ENCODE results near the gene FUT2. TPM values are rescaled to one million over a fixed set of nuclear protein-coding genes. Genes with fewer than 3 reads are reported as not detected.

Gene FUT2
- total RNA-seq, 1 donor from 2014 or later: not detected

DNA sequence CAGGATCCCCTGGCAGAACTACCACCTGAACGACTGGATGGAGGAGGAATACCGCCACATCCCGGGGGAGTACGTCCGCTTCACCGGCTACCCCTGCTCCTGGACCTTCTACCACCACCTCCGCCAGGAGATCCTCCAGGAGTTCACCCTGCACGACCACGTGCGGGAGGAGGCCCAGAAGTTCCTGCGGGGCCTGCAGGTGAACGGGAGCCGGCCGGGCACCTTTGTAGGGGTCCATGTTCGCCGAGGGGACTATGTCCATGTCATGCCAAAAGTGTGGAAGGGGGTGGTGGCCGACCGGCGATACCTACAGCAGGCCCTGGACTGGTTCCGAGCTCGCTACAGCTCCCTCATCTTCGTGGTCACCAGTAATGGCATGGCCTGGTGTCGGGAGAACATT is 7.5 kb downstream of the FUT2 start:
- H3K36me3 Mint-ChIP-seq (ENCODE audit: low read depth): peaks cover 11% of the 10 kb centered on the region
- H3K9me3 Mint-ChIP-seq: no peaks in the 10 kb centered on the region
- intact Hi-C loops (cut with micrococcal nuclease): no loop called here

DNA sequence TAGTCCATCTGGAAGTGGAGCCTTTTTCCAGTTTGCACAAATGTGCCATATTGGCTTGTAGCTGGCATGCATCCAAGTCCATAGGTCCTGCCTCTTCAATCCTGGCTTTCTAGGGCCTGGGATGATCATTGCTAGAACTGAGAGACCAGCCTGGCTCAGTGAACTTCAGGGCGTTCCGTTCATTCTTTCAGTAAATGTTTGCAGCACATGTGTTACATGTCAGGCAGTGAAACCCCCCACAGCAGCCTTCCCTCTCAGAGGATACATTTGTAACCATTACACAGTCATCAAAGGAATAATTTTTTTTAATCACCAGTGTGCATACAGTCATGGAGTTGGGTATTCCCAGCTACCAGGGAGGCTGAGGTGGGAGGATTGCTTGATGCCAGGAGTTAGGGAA is 9.7 kb downstream of the FUT2 start:
- Mint-ChIP-seq H3K27ac (no peak overlapping the region), H3K27me3 (no peaks in the 10 kb centered on the region), H3K4me1 (no peaks in the 10 kb centered on the region), H3K4me3 (no peak overlapping the region), H3K9me3 (no peaks in the 10 kb centered on the region), H3K36me3 (ENCODE audit: low read depth) (peaks cover 11% of the 10 kb centered on the region)
- no peak for ATAC-seq (ENCODE audit: low read depth)
- no peak for DNase-seq
- ChIA-PET POLR2A (interaction anchor here (0.6 kb wide), 1 partner anchor 13 kb away, joined by 6 read pairs; no protein-coding TSS in a partner anchor), CTCF (no interaction called here)
- TF ChIP-seq, protein P1, sequence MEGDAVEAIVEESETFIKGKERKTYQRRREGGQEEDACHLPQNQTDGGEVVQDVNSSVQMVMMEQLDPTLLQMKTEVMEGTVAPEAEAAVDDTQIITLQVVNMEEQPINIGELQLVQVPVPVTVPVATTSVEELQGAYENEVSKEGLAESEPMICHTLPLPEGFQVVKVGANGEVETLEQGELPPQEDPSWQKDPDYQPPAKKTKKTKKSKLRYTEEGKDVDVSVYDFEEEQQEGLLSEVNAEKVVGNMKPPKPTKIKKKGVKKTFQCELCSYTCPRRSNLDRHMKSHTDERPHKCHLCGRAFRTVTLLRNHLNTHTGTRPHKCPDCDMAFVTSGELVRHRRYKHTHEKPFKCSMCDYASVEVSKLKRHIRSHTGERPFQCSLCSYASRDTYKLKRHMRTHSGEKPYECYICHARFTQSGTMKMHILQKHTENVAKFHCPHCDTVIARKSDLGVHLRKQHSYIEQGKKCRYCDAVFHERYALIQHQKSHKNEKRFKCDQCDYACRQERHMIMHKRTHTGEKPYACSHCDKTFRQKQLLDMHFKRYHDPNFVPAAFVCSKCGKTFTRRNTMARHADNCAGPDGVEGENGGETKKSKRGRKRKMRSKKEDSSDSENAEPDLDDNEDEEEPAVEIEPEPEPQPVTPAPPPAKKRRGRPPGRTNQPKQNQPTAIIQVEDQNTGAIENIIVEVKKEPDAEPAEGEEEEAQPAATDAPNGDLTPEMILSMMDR (IDR thresholded peaks at IDR 0.05): no peak
- intact Hi-C loops (cut with micrococcal nuclease): no loop called here

More for the DNA sequence above, 7.5 kb downstream of the FUT2 start:
- ATAC-seq (ENCODE audit: low read depth) (no peak), DNase-seq (no peak)
- no peak overlapping the region for H3K27ac Mint-ChIP-seq
- ChIA-PET POLR2A (no interaction called here), CTCF (no interaction called here)
- peaks cover 3% of the 10 kb centered on the region for H3K27me3 Mint-ChIP-seq
- no peak overlapping the region for H3K4me3 Mint-ChIP-seq
- H3K4me1 Mint-ChIP-seq: no peaks in the 10 kb centered on the region
- TF ChIP-seq, protein P1 (IDR thresholded peaks at IDR 0.05): no peak

DNA sequence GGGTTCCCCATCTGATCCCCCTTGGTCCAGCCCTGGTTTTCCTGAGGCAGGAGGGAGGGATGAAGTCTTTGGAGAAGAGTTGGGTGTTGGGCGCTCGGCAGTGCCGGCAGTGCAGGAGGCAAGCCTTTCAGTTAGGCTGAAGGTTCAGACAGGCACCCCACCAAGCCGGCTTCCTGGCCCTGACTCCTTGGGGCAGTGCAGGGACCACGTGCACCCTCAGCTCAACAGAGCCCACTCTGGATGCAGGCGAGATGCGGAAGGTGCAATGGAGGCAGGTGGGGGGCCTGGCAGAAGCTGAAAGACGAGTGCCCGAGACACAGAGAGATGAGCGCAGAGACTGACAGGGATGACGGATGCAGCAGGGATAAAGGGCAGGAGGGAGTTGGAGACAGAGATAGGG is 12.7 kb downstream of the FUT2 start:
- TF ChIP-seq, protein P1 (IDR thresholded peaks at IDR 0.05): no peak
- CTCF ChIA-PET: no interaction called here
- Mint-ChIP-seq H3K4me1 (peaks cover 7% of the 10 kb centered on the region), H3K9me3 (no peaks in the 10 kb centered on the region), H3K27me3 (no peaks in the 10 kb centered on the region), H3K27ac (no peak overlapping the region), H3K4me3 (no peak overlapping the region), H3K36me3 (ENCODE audit: low read depth) (peaks cover 7% of the 10 kb centered on the region)
- DNase-seq (no peak), ATAC-seq (ENCODE audit: low read depth) (no peak)
- intact Hi-C loops (cut with micrococcal nuclease): no loop called here
- POLR2A ChIA-PET: no interaction called here

DNA sequence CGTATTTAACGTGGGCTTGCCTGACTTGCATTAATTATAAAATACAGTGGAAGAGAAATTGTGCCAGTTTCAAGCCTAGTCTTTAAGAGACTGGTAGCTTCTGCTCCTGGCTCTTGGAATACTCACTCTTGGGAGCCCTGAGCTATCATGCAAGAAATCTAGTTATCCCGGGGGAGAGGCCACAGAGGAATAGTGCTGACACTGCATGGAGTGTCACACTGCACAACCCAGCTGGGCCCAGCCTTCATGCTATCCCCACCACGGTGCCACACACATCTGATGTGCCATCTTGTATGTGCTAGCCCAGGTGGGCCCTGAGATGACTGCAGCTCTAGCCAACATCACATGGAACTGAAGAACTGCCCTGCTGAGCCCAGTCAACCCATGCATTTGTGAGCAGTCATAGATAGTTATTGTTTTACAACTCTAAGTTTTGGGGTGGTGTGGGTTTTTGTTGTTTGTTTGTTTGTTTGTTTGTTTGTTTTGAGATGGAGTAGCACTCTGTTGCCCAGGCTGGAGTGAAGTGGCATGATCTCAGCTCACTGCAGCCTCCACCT is 15.4 kb downstream of the FUT2 start:
- Mint-ChIP-seq H3K36me3 (ENCODE audit: low read depth) (peaks cover 4% of the 10 kb centered on the region), H3K27ac (no peak overlapping the region), H3K4me3 (no peak overlapping the region), H3K9me3 (no peaks in the 10 kb centered on the region), H3K27me3 (no peaks in the 10 kb centered on the region), H3K4me1 (peaks cover 25% of the 10 kb centered on the region)
- TF ChIP-seq, protein P1 (IDR thresholded peaks at IDR 0.05): no peak
- CTCF ChIA-PET: interaction anchor here (1.3 kb wide), 1 partner anchor 36 kb away, joined by 3 read pairs; no protein-coding TSS in a partner anchor
- DNase-seq: no peak
- no peak for ATAC-seq (ENCODE audit: low read depth)
- intact Hi-C loops (cut with micrococcal nuclease): loop anchor here (5.0 kb wide), 2 partner anchors 34 to 931 kb away; partner anchors contain the start of genes RRAS and SCAF1
- POLR2A ChIA-PET: interaction anchor here (0.6 kb wide), 1 partner anchor 62 kb away, joined by 3 read pairs; no protein-coding TSS in a partner anchor

DNA sequence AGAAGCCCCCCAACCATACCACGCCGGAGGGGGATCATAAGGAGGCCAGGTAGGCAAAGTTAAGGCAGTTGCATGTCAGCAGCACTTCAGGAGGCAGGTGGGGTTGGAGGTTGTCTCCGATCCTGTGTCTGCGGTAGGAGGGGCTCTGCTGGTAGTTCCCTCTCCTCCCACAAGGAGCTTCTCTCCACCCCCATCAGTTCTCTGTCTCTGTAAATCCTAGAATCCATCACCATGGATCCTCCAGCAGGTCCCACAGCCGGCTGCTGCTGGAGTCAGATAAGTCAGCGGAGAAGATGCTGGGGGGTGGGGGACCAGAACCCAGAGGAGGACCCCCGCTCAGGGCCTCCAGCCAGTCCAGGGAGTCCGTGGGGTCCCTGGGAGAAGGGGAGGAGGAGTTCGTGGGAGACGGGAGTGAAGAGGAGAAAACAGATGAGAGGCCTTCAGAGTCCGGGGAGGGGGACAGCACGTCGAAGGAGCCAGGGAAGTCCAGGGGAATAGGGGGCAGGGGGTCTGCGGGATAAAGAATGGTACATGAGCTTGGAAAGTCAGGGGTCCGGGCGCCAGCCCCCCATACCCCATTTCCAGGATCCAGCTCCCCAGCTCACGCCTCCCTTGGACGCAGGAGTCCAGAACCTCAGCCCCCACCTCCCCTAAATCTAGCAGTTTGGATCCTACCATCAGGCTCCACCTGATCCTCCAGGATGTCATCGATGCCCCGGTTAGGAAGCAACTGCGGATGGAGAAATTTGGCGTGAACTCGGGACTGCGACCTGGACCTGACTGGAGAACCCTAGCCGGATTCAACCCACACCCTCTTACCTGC is 17.5 kb downstream of the FUT2 start:
- Mint-ChIP-seq H3K4me3 (peak overlapping the region; percentile 81), H3K4me1 (peaks cover 25% of the 10 kb centered on the region), H3K36me3 (ENCODE audit: low read depth) (no peaks in the 10 kb centered on the region), H3K27ac (peak overlapping the region; percentile 52), H3K9me3 (no peaks in the 10 kb centered on the region), H3K27me3 (no peaks in the 10 kb centered on the region)
- ChIA-PET POLR2A (interaction anchor here (0.5 to 2.2 kb wide), 5 partner anchors 12 to 757 kb away, joined by 3 to 13 read pairs (median 4); no protein-coding TSS in a partner anchor), CTCF (no interaction called here)
- ATAC-seq (ENCODE audit: low read depth) (no peak), DNase-seq (peak; percentile 17)
- intact Hi-C loops (cut with micrococcal nuclease): loop anchor here (5.0 kb wide), 2 partner anchors 36 to 929 kb away; partner anchors contain the start of genes RRAS and SCAF1
- TF ChIP-seq, protein P1 (IDR thresholded peaks at IDR 0.05): no peak

All from activated B cell treated with CpG ODN at 0.5 μM for 24 hours (primary cell).